ENCODE measurements around the gene ZFHX2.

The ZFHX2 gene

GRCh38 chr14:23514644-23514957, 37.0 kb downstream of the ZFHX2 start:
- peak; percentile 95 for DNase-seq

GRCh38 chr14:23513818-23514643, 37.5 kb downstream of the ZFHX2 start:
- peak; percentile 83 for DNase-seq

GRCh38 chr14:23513005-23513817, 38.4 kb downstream of the ZFHX2 start:
- peak; percentile 91 for DNase-seq

- peak; percentile 90 for DNase-seq
Observed at GRCh38 chr14:23512156-23512555, 39.4 kb downstream of the ZFHX2 start.

GRCh38 chr14:23494223-23494622, 57.3 kb downstream of the ZFHX2 start:
- no peak for DNase-seq

GRCh38 chr14:23492618-23493272, 58.8 kb downstream of the ZFHX2 start:
- no peak for DNase-seq

GRCh38 chr14:23487216-23487615, 64.3 kb downstream of the ZFHX2 start:
- DNase-seq = no peak

GRCh38 chr14:23486036-23486435, 65.5 kb downstream of the ZFHX2 start:
- no peak for DNase-seq

GRCh38 chr14:23485326-23485725, 66.2 kb downstream of the ZFHX2 start:
- DNase-seq = no peak

GRCh38 chr14:23483236-23483854, 68.2 kb downstream of the ZFHX2 start:
- peak; percentile 48 for DNase-seq

GRCh38 chr14:23482823-23483148, 68.8 kb downstream of the ZFHX2 start:
- no peak for DNase-seq

- no peak for DNase-seq
Observed at GRCh38 chr14:23481979-23482822, 69.4 kb downstream of the ZFHX2 start.

- no peak for DNase-seq
Observed at GRCh38 chr14:23481362-23481970, 70.1 kb downstream of the ZFHX2 start.

- DNase-seq = peak; percentile 50
Observed at GRCh38 chr14:23478109-23478759, 73.3 kb downstream of the ZFHX2 start.

GRCh38 chr14:23470947-23471346, 80.6 kb downstream of the ZFHX2 start:
- DNase-seq = no peak
